Smooth muscle cell (in vitro differentiated cells): ENCODE results near the gene ZNF14. TPM values are rescaled to one million over a fixed set of nuclear protein-coding genes. Genes with fewer than 3 reads are reported as not detected.

ENCODE experiments used
- DNase-seq: peaks from one replicate; lab custom pipeline; 2025; ENCODE audit not compliant: unreplicated experiment; lab: John Stamatoyannopoulos, UW
- H2AFZ ChIP-seq: fragments of 200-600 bp; sonication (generic); 2 replicates; pipeline ENCODE4 v1.6.0; 2016; ENCODE audit warnings: antibody characterized with exemption, low read depth, mild to moderate bottlenecking
- H3F3A ChIP-seq: fragments of 200-600 bp; sonication (generic); 2 replicates; pipeline ENCODE4 v1.6.0; 2017; ENCODE audit warnings: antibody characterized with exemption, low read depth
- H3K27ac ChIP-seq: fragments of 200-600 bp; sonication (generic); 2 replicates; pipeline ENCODE4 v1.5.1; 2016; ENCODE audit warnings: low read depth, mild to moderate bottlenecking
- H3K27me3 ChIP-seq: fragments of 200-600 bp; sonication (generic); 2 replicates; pipeline ENCODE4 v1.6.1; 2016; ENCODE audit warnings: low read depth, mild to moderate bottlenecking
- H3K36me3 ChIP-seq: fragments of 200-600 bp; sonication (generic); 2 replicates; pipeline ENCODE4 v1.5.1; 2016; ENCODE audit warnings: low read depth
- H3K4me1 ChIP-seq: fragments of 200-600 bp; sonication (generic); 2 replicates; pipeline ENCODE4 v1.5.1; 2016; ENCODE audit warnings: low read depth
- H3K4me2 ChIP-seq: fragments of 200-600 bp; sonication (generic); 2 replicates; pipeline ENCODE4 v1.6.0; 2016; ENCODE audit warnings: mild to moderate bottlenecking
- H3K4me3 ChIP-seq: fragments of 200-600 bp; sonication (generic); 2 replicates; pipeline ENCODE4 v1.5.1; 2016; ENCODE audit warnings: mild to moderate bottlenecking
- H3K79me2 ChIP-seq: fragments of 200-600 bp; sonication (generic); 2 replicates; pipeline ENCODE4 v1.6.0; 2016; ENCODE audit warnings: low read depth, mild to moderate bottlenecking
- H3K9ac ChIP-seq: fragments of 200-600 bp; sonication (generic); 2 replicates; pipeline ENCODE4 v1.6.0; 2016; ENCODE audit warnings: low read depth
- H3K9me3 ChIP-seq: fragments of 200-600 bp; sonication (generic); replicated peaks from 2 replicates; pipeline ENCODE4 v1.5.1; 2016; ENCODE audit warnings: low read depth
- H4K20me1 ChIP-seq: fragments of 200-600 bp; sonication (generic); 2 replicates; pipeline ENCODE4 v1.6.0; 2016; ENCODE audit warnings: low read depth
- WGBS: methylation state at CpG from one replicate; pipeline ENCODE4 v1.1.7; 2016; ENCODE audit warnings: low lambda C conversion rate; 5-methylcytosine and 5-hydroxymethylcytosine counted together
- polyA plus RNA-seq: library from polyadenylated mRNA; unstranded; fragments of >200 nt; fragmentation: Nextera tagmentation; extraction: Ambion mirVana; gene quantifications from 2 replicates; pipeline ENCODE4 v1.2.1, GENCODE V29; 2016
- total RNA-seq: library from RNA; depleted of rRNA; stranded (reverse); fragments of >200 nt; gene quantifications from 2 replicates; pipeline ENCODE4 v1.2.3, GENCODE V29; 2014
- TF ChIP-seq, protein P1 (sequence below): fragments of 200-600 bp; sonication (generic); IDR thresholded peaks from 2 replicates; pipeline ENCODE4 v1.5.1; 2017; ENCODE audit warnings: borderline replicate concordance, mild to moderate bottlenecking, antibody characterized with exemption; ENCODE audit not compliant: insufficient read depth, poor library complexity, severe bottlenecking

Gene ZNF14
- total and polyA plus RNA-seq, 2 experiments from 2014 or later, result 1.2 to 3.8 TPM

DNA sequence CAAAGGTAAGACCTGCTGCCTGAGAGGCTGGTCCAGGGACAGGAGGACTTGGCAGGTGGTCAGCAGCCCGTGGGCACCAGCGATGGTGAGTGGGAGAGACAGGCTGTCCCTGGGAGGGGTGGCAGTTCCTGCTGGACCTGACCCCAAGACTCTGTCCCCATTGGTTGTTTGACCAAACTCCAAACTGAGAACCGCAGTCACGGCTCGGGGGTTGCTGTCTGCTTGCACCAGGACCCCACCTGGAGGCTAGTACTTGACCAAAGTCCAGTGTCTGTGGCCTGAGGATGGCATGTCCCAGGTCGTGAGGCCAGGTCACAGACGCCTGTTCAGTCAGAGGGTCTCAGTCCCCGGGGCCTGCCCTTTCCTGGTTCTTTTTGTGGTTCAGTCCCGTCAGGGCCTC, 9.9 kb upstream of the ZNF14 start:
- Histone ChIP-seq H3K27me3 (no peaks in the 10 kb centered on the region), H3K36me3 (no peaks in the 10 kb centered on the region), H3K9ac (no peak overlapping the region), H3K79me2 (no peaks in the 10 kb centered on the region), H4K20me1 (no peaks in the 10 kb centered on the region), H3K9me3 (no peaks in the 10 kb centered on the region), H3F3A (no peaks in the 10 kb centered on the region), H3K4me3 (no peak overlapping the region), H2AFZ (no peak overlapping the region), H3K27ac (no peak overlapping the region), H3K4me1 (no peaks in the 10 kb centered on the region), H3K4me2 (no peak overlapping the region)
- DNase-seq, result no peak
- TF ChIP-seq, protein P1, sequence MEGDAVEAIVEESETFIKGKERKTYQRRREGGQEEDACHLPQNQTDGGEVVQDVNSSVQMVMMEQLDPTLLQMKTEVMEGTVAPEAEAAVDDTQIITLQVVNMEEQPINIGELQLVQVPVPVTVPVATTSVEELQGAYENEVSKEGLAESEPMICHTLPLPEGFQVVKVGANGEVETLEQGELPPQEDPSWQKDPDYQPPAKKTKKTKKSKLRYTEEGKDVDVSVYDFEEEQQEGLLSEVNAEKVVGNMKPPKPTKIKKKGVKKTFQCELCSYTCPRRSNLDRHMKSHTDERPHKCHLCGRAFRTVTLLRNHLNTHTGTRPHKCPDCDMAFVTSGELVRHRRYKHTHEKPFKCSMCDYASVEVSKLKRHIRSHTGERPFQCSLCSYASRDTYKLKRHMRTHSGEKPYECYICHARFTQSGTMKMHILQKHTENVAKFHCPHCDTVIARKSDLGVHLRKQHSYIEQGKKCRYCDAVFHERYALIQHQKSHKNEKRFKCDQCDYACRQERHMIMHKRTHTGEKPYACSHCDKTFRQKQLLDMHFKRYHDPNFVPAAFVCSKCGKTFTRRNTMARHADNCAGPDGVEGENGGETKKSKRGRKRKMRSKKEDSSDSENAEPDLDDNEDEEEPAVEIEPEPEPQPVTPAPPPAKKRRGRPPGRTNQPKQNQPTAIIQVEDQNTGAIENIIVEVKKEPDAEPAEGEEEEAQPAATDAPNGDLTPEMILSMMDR, result no peak
- 92% methylated on average over 9 of the region's 9 CpGs for WGBS

DNA sequence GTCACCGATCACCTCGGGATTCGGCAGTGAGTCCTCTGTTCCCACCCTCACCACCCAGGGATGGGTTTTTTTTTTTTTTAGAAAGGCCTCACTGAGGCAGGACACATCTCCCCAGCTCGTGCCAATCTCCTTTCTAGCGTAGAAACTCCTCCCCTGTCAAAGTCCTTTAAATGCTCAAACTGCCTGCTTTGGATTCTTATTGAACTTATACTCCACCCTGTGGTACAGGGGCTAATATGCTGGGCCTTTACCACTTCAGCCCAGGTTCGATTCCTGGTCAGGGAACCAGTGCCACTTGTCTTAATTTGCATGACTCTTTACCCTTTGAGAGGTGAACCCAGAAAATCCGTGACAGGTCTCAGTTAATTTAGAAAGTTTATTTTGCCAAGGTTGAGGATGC, 8.3 kb upstream of the ZNF14 start:
- H3K27ac ChIP-seq, result no peak overlapping the region
- H2AFZ ChIP-seq, result no peak overlapping the region
- H3K9ac ChIP-seq, result no peak overlapping the region
- TF ChIP-seq, protein P1, result no peak
- H3K36me3 ChIP-seq, result no peaks in the 10 kb centered on the region
- no peak overlapping the region for H3K4me3 ChIP-seq
- no peaks in the 10 kb centered on the region for H3F3A ChIP-seq
- H3K4me2 ChIP-seq, result no peak overlapping the region
- WGBS, result 87% methylated on average over 7 of the region's 7 CpGs
- no peaks in the 10 kb centered on the region for H3K9me3 ChIP-seq
- no peaks in the 10 kb centered on the region for H3K27me3 ChIP-seq
- no peak for DNase-seq
- H4K20me1 ChIP-seq, result no peaks in the 10 kb centered on the region
- no peaks in the 10 kb centered on the region for H3K79me2 ChIP-seq
- no peaks in the 10 kb centered on the region for H3K4me1 ChIP-seq

GRCh38 chr19:19740755-19741154, 7.8 kb upstream of the ZNF14 start:
- H3K4me2 ChIP-seq, result no peak overlapping the region
- no peaks in the 10 kb centered on the region for H3K4me1 ChIP-seq
- H3F3A ChIP-seq, result no peaks in the 10 kb centered on the region
- no peaks in the 10 kb centered on the region for H4K20me1 ChIP-seq
- TF ChIP-seq, protein P1, result no peak
- no peak for DNase-seq
- no peaks in the 10 kb centered on the region for H3K79me2 ChIP-seq
- H3K27ac ChIP-seq, result no peak overlapping the region
- no peak overlapping the region for H3K4me3 ChIP-seq
- H3K36me3 ChIP-seq, result no peaks in the 10 kb centered on the region
- no peaks in the 10 kb centered on the region for H3K27me3 ChIP-seq
- no peak overlapping the region for H2AFZ ChIP-seq
- no peaks in the 10 kb centered on the region for H3K9me3 ChIP-seq
- no peak overlapping the region for H3K9ac ChIP-seq
- WGBS, result 87% methylated on average over 18 of the region's 18 CpGs

- WGBS, result 100% methylated on average over 1 of the region's 1 CpG
- TF ChIP-seq, protein P1, result no peak
- no peaks in the 10 kb centered on the region for H3K9me3 ChIP-seq
These were observed 5.7 kb upstream of the ZNF14 start for GRCh38 chr19:19738564-19738963.

More at GRCh38 chr19:19738564-19738963, 5.7 kb upstream of the ZNF14 start:
- H4K20me1 ChIP-seq, result no peaks in the 10 kb centered on the region
- no peaks in the 10 kb centered on the region for H3K79me2 ChIP-seq
- no peak overlapping the region for H3K9ac ChIP-seq
- H3K36me3 ChIP-seq, result no peaks in the 10 kb centered on the region
- no peak for DNase-seq
- H3F3A ChIP-seq, result no peaks in the 10 kb centered on the region
- H3K4me3 ChIP-seq, result no peak overlapping the region
- no peak overlapping the region for H2AFZ ChIP-seq
- no peaks in the 10 kb centered on the region for H3K27me3 ChIP-seq
- H3K4me2 ChIP-seq, result no peak overlapping the region
- no peaks in the 10 kb centered on the region for H3K4me1 ChIP-seq
- H3K27ac ChIP-seq, result no peak overlapping the region
